GM18951 (cell line): ENCODE data around the gene BANP.
"Not testable (repeated sequence)": the region's sequence is repeated elsewhere in the genome, so short reads cannot be mapped to it uniquely, and the experiment has no call there.

Source experiments
- POLR2A ChIP-seq: IDR thresholded peaks from 4 replicates; pipeline ENCODE4 v1.6.1; 2011; ENCODE audit warnings: mild to moderate bottlenecking; ENCODE audit not compliant: insufficient read length, insufficient read depth; ENCODE audit errors: extremely low read depth
- in situ Hi-C: fragments of 300-500 bp; cut with MboI; formaldehyde crosslinking; loops from one replicate; pipeline ENCODE4 v1.12.0; 2022; ENCODE audit warnings: low sequenced_read_pairs, mixed read lengths, inconsistent platforms; ENCODE audit not compliant: unreplicated experiment

The BANP gene

DNA sequence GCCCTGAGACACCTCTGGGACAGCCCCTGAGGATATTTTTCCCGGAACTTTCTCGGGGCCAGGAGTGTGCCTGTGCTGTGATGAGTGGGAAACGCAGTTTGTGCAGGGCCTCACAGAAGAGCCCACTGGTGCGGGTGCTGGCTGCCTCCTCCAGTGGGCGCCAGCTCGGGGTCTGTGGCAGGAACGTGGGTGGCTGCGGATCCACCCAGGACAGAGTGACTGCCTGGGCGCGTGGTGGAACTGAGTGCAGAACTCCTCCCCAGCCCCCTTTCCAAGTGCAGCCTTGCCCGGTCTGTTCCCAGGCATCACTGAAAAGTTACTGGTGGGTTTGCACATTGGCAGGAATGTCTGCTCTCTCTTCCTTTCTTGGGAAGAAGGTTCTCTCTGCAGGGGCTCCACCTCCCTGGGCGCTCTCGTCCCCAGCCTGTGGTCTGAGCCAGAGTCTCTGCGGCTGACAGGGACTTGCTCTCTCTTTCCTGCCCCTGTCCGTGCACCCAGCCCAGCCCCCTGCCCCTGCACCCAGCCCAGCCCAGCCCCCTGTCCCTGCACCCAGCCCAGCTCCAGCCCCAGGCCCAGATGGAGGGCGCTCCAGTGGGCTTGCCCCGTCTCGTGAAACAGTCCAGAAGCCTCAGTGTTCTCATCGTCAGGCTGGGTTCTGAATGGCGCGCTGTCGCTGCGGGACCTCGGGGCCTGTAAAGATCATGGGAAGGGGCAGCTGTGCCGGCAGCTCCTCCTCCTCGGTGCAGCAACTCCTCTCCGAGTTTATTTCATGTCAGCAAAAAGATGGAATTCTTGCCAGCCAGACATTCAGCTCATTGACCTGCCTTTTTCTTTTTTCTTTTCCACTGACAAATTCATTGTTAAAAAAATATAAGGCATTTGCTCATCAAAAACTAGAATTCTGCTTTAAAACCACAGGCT, 117.5 kb downstream of the BANP start:
- in situ Hi-C loops = no loop called here
- no peak for TF ChIP-seq POLR2A

DNA sequence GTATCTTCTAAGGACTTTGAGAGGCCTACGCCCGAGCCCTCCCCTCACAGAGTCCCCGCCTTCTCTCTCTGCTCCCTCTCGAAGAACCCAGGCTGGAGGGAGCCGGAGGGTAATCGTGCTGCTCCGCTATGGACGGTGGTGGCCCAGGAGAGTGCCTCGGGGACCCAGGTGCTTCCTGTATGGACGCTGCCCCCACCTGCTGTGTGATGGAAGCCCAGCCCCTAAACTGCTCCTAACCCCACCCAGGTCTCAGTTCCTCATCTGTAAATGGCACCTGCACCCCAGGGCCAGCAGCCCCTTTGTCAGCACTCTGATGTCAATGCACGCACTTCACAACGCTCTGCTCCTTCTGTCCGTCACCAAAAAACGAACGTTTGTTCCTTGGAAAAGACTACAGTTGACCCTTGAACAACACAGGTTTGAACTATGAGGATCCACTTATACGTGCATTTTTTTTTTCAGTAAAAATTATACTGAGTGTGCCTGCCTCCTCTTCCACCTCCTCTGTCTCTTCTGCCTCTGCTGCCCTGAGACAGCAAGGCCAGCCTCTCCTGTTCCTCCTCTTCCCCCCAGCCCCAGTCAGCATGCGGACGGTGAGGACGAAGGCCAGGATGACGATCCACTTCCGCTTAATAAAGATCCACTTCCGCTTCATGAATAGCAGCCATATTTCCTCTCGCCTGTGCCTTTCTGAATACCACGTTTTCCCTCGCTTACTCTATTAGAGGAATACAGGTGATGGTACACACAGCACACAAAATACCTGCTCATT, 118.3 kb downstream of the BANP start:
- peak; percentile 45 for TF ChIP-seq POLR2A
- in situ Hi-C loops = no loop called here

DNA sequence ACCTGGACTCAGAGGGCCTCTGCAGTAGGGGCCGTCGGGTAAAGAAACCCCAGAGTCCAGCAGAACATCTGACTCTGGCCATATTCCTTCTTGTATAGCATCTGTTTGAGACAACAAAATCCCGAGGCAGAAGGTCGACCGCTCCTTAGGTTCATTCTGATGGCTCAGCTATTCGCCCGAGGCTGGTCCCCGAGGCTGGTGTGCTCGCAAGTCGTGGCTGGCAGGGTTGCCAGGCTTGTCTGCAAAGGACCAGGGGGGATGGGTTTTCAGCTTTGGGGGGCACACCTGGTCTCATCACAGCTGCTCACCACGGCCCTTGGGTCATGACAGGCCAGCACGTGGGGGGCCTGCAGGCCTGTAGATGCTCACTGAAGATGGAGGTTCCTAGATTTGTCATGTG, 119.1 kb downstream of the BANP start:
- no peak for TF ChIP-seq POLR2A
- in situ Hi-C loops = no loop called here

DNA sequence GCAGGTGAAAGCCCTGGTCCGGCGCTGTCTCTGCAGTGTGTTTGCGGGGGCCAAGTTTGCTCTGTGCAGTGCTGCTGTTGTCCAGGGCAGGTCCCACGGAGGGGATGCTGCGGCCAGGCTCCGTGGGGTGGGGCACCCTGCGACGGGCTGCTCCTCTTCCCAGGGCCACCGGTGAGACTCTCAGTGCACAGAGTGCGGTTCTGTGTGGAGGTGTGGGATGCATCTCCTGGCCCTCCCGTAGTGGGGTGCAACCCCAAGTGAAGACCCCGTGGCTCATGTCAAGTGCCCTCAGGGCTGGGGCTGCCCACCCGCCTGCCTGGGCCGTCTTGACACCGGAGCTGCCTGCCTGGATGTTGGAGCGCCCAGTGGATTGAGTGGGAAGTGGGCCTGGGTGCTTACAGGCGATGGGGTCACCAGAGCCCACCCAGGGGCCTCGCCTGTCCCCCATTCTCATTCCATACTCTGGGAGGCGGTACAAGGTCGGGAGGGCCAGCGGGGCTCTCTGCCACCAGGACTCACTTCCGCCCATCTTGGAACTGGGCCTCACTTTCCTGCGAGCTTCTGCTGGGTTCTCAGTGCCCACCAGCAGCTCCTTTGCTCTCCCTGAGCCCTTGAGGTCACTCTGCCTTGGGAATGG, 119.9 kb downstream of the BANP start:
- in situ Hi-C loops = no loop called here
- TF ChIP-seq POLR2A = no peak

DNA sequence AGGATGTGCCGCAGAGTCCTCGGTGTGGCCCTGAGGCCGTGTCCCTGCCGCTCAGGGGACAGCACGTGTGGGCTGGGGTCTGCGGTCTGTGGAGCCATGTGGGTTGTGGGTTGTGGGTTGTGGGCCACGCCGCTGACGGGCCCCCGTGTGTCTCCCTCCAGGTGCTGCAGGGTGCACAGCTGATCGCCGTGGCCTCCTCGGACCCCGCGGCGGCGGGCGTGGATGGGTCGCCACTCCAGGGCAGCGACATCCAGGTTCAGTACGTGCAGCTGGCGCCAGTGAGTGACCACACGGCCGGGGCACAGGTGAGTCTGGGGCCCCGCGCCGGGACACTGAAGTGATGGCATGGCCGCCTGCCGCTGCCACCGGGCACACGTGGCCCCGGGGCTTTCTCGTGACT, 120.7 kb downstream of the BANP start:
- TF ChIP-seq POLR2A = no peak
- in situ Hi-C loops = no loop called here

DNA sequence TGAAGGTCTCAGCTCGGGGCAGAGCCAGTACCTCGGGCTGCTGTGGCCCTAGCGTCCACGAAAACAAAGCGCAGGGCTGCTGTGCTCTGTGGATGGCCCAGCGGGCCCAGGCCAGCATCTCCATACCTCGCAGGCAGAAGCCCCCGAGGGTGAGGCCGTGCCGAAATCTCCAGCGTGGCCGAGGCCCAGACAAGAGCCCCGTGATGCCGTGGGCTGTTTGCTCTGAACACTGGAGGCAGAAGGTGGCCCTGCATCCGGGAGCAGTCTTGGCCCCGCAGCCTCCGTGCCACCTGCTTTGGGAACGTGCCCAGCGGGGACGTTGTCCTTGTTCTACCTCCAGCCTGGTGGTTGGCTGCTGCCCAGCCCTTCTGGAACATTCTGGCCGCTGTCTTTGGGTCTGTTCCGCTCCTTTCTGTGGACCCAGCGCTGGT, 121.4 kb downstream of the BANP start:
- no peak for TF ChIP-seq POLR2A
- in situ Hi-C loops = no loop called here

DNA sequence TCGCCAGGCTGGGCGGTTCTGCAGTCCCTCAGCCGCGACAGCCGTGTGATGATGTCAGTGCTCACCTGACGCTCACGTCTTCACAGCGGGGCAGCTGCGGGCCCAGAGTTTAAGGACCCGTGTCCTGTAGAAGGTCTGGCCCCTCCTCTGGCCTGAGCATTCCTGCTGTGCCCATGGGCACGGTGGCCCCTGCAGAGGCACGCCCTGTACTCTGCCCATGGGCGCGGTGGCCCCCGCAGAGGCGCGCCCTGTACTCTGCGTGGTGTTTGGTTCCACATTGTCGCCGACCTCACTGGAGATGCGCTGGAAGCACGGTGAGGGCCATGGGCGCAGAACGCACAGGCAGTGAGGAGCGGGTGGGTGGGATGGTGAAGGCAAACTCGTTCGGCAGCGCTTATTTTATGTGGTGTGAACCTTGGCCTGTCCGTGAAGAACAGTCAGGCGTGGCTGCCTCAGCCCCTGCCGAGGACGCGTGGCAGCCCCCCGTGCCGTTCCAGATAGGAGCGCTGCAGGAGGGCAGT, 122.0 kb downstream of the BANP start:
- in situ Hi-C loops = no loop called here
- no peak for TF ChIP-seq POLR2A

DNA sequence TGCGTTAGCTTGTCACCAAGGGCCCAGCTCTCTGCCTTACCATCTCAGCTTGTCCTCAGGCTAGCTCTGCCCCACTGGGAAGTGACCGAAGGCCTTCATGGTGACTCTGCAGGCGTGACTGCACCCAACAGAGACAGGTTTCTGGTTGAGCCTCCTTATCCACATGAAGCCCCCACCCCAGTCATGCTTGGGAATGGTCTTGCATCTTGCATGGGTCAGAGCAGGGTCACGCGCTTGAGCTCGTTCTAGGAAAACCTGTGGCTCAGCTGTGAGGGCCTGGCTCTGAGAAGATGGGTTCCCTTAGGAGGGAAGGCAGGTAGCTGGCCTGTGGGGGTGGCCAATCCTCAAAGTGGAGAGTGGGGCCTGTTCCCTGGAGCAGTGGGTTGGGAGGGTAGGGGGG, 122.8 kb downstream of the BANP start:
- TF ChIP-seq POLR2A = no peak
- in situ Hi-C loops = no loop called here

DNA sequence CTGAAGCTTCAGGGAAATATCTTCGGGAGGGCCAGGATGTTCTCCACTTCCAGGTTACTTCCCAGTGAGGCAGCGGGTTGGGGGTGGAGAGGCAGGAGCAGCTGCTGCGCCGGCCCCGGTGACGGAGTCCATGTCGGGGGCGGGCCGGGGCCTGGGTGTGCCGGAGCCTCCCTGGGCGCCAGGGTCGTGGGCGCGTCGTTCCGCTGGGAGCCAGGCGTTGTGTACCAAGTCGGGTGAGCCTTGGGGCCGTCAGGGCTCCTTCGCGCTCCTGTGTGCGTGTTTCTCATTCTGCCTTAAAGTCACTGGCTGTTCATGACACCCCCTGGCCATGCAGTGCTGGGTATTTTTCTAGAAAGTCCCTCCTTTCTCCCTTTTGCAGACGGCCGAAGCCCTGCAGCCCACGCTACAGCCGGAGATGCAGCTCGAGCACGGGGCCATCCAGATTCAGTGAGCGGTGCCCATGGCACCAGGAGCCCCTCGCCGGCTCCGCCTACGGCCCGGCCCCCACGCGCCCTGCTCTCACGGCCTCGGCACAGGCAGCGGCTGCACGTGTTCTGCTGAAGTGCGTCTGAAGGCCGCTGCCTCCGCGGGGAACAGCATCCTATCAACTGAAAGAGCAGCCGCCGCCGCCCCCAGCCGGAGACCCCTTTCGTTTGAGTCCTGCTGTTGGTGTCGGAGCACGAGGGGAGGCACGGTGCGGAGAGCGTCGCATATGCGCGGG, 125.1 kb downstream of the BANP start:
- TF ChIP-seq POLR2A = no peak
- in situ Hi-C loops = no loop called here

DNA sequence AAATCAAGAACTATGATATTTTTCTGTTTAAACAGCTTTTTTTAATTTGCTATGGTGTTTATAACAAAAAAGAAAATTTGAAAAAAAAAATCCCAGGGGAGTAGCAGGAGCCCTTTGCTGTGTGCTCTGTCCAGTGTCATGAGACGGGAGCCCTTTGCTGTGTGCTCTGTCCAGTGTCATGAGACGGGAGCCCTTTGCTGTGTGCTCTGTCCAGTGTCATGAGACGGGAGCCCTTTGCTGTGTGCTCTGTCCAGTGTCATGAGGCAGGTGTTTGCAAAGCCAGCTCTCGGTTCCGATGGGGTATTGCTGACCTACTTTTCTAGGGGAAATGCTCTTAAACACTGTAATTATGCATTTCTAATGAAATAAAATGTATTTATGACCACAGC, 125.7 kb downstream of the BANP start:
- in situ Hi-C loops = not testable (repeated sequence)

DNA sequence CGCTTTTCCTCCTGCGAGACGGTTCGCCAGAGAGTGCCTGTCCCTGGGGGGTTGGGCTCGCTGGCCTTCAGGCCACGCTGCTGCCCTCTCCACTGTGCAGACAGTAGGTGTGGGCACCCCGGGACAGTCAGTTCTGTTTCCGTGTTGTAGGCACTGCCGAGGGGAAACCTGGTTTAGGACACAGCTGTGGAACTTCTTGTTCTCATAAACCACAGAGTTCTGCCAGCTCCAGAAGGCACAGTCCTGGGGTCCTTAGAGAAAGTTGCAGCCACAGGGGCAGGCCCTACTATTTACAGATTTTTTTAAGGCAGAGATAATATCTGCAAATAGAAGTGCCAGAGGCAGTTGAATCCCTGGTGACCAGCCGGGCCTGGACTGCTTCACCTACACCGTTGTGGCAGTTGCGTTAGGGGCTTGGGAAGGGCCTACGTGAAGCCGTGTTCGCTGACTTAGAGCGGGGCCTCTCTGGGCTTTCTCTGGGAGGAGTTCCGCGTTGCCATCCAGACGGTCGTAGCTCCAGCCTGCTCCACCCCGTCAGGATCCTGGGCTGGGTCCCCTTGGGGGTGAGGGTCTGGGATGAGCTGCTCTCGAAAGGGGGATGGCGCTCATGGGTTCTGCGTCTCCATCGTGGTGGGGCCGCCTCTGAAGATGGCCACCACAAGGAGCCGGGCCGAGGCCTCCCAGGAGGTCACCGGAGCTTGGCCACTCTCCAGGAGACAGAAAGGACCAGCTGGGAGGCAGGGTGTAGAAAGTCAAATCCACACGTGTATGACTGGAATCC, 126.3 kb downstream of the BANP start:
- in situ Hi-C loops = no loop called here
- no peak for TF ChIP-seq POLR2A

DNA sequence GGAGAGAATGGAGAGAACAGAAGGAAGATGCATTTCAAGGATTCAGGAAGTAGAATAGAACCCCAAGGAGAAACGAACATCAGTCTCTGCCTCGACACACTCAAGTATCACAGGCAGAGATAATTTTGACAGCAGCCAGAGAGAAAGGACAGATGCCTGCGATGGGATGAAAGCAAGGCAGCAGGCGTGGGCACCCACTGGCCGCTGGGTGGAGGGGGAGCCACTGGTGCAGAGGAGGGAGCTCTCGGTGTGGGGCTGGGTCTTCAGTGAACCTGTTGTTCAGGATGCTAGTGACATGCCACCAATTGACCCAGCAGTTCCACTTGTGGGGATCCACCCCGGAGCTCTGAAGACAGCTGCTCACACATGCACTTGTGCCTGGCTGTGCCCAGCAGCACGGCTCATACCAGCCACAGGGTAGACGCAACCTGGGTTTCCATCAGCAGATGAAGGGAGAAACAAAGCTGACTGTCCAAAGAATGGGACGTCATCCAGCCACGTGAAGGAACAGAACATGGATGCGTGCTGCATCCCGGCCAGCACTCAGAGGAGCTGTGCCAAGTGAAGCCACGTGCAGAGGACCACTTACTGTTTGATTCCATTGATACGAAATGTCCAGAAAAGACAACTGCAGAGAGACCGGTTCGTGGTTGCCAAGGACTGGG, 127.0 kb downstream of the BANP start:
- TF ChIP-seq POLR2A = no peak
- in situ Hi-C loops = no loop called here
